ENCODE data around the gene ASAP2. TPM values are rescaled to one million over a fixed set of nuclear protein-coding genes. Genes with fewer than 3 reads are reported as not detected.
A peak's percentile ranks its signal among the peaks of the same experiment; 100 is the strongest.

The ASAP2 gene
- total RNA-seq, 1 experiment from 2014 or later: 60.3 TPM

GRCh38 chr2:9240745-9241144, 34.1 kb downstream of the ASAP2 start:
- intact Hi-C loops (cut with micrococcal nuclease; ENCODE audit: unreplicated experiment): no loop called here
- H3K9me3 ChIP-seq (ENCODE audit: insufficient read depth, low read depth): no peaks in the 10 kb centered on the region
- peaks cover 25% of the 10 kb centered on the region for H3K36me3 ChIP-seq (ENCODE audit: low read depth)
- peak overlapping the region; percentile 19; the same call in 1 of the 2 replicates for H3K27ac ChIP-seq
- peak in 1 of 2 experiments; percentile 26 for DNase-seq
- no peak for TF ChIP-seq EZH2 (IDR thresholded peaks at IDR 0.05; ENCODE audit: low read depth)
- no peaks in the 10 kb centered on the region for H3K27me3 ChIP-seq (ENCODE audit: insufficient read depth, low read depth)
- H3K4me3 ChIP-seq: no peak overlapping the region
- no peak overlapping the region for H3K4me2 ChIP-seq
- H3K4me1 ChIP-seq (replicated peaks; ENCODE audit: insufficient read depth): peaks cover 72% of the 10 kb centered on the region
- peaks cover 4% of the 10 kb centered on the region; the same call in 1 of the 2 replicates for H4K20me1 ChIP-seq (ENCODE audit: insufficient read depth)
- peaks cover 69% of the 10 kb centered on the region for H3F3A ChIP-seq (ENCODE audit: insufficient read depth, low read depth)
- ChIA-PET CTCF (no interaction called here), POLR2A (ENCODE audit: unreplicated experiment) (interaction anchor here (0.6 to 0.8 kb wide), 2 partner anchors 9 to 10 kb away, joined by 3 to 10 read pairs; no protein-coding TSS in a partner anchor)
- H3K79me2 ChIP-seq (ENCODE audit: low read depth): peaks cover 100% of the 10 kb centered on the region
- BruUV-seq (replicated peaks): no TSS peak
- H2AFZ ChIP-seq: no peak overlapping the region
- H3K9me2 ChIP-seq (ENCODE audit: insufficient read depth): no peaks in the 10 kb centered on the region

- intact Hi-C loops (cut with micrococcal nuclease; ENCODE audit: unreplicated experiment): no loop called here
- H3K27me3 ChIP-seq (ENCODE audit: insufficient read depth, low read depth): no peaks in the 10 kb centered on the region
- no peaks in the 10 kb centered on the region for H3K9me3 ChIP-seq (ENCODE audit: insufficient read depth, low read depth)
- no peak overlapping the region for H3K4me2 ChIP-seq
- peaks cover 68% of the 10 kb centered on the region for H3F3A ChIP-seq (ENCODE audit: insufficient read depth, low read depth)
- H3K36me3 ChIP-seq (ENCODE audit: low read depth): peaks cover 25% of the 10 kb centered on the region
- peaks cover 72% of the 10 kb centered on the region for H3K4me1 ChIP-seq (replicated peaks; ENCODE audit: insufficient read depth)
- BruUV-seq (replicated peaks): no TSS peak
- H3K4me3 ChIP-seq: no peak overlapping the region
- peaks cover 4% of the 10 kb centered on the region; the same call in 1 of the 2 replicates for H4K20me1 ChIP-seq (ENCODE audit: insufficient read depth)
- DNase-seq: no peak
- H3K9me2 ChIP-seq (ENCODE audit: insufficient read depth): no peaks in the 10 kb centered on the region
- TF ChIP-seq CTCF (conservative IDR thresholded peaks at IDR 0.05) (no peak), EZH2 (IDR thresholded peaks at IDR 0.05; ENCODE audit: low read depth) (no peak)
- ChIA-PET CTCF (no interaction called here), POLR2A (ENCODE audit: unreplicated experiment) (interaction anchor here (0.8 kb wide), 1 partner anchor 8 kb away, joined by 10 read pairs; no protein-coding TSS in a partner anchor)
- H3K27ac ChIP-seq: no peak overlapping the region
- H3K79me2 ChIP-seq (ENCODE audit: low read depth): peaks cover 100% of the 10 kb centered on the region
- no peak overlapping the region for H2AFZ ChIP-seq
Observed at GRCh38 chr2:9241233-9241632, 34.6 kb downstream of the ASAP2 start.

GRCh38 chr2:9243357-9243756, 36.7 kb downstream of the ASAP2 start:
- Histone ChIP-seq H3K4me1 (replicated peaks; ENCODE audit: insufficient read depth) (peaks cover 65% of the 10 kb centered on the region), H3F3A (ENCODE audit: insufficient read depth, low read depth) (peaks cover 46% of the 10 kb centered on the region), H3K36me3 (ENCODE audit: low read depth) (peaks cover 22% of the 10 kb centered on the region), H3K27ac (peak overlapping the region; percentile 76), H4K20me1 (ENCODE audit: insufficient read depth) (peaks cover 4% of the 10 kb centered on the region; the same call in 1 of the 2 replicates), H3K27me3 (ENCODE audit: insufficient read depth, low read depth) (no peaks in the 10 kb centered on the region), H3K9me2 (ENCODE audit: insufficient read depth) (no peaks in the 10 kb centered on the region), H3K4me2 (peak overlapping the region; percentile 64; the same call in 1 of the 2 replicates), H3K4me3 (no peak overlapping the region), H3K79me2 (ENCODE audit: low read depth) (peaks cover 100% of the 10 kb centered on the region), H3K9me3 (ENCODE audit: insufficient read depth, low read depth) (no peaks in the 10 kb centered on the region), H2AFZ (no peak overlapping the region)
- ChIA-PET POLR2A (ENCODE audit: unreplicated experiment) (no interaction called here), CTCF (no interaction called here)
- TF ChIP-seq EZH2 (IDR thresholded peaks at IDR 0.05; ENCODE audit: low read depth) (no peak), CTCF (conservative IDR thresholded peaks at IDR 0.05) (no peak)
- intact Hi-C loops (cut with micrococcal nuclease; ENCODE audit: unreplicated experiment): no loop called here
- BruUV-seq (replicated peaks): no TSS peak
- no peak for DNase-seq

All from PC-9 (cell line).